Astrocyte of the hippocampus (primary cell): ENCODE measurements around the gene NINJ1.
"Not testable (repeated sequence)": the region's sequence is repeated elsewhere in the genome, so short reads cannot be mapped to it uniquely, and the experiment has no call there.

Experiments
- DNase-seq: peaks from one replicate; pipeline ENCODE4 v3.0.0; 2011; ENCODE audit warnings: low read depth, low spot score

The NINJ1 gene

GRCh38 chr9:93119703-93119952, 14.4 kb downstream of the NINJ1 start:
- no peak for DNase-seq

GRCh38 chr9:93118863-93119702, 15.0 kb downstream of the NINJ1 start:
- DNase-seq, result no peak

GRCh38 chr9:93117924-93118862, 15.9 kb downstream of the NINJ1 start:
- DNase-seq, result no peak

- not testable (repeated sequence) for DNase-seq
Observed at GRCh38 chr9:93117521-93117920, 16.5 kb downstream of the NINJ1 start.

GRCh38 chr9:93116072-93116961, 17.7 kb downstream of the NINJ1 start:
- no peak for DNase-seq

GRCh38 chr9:93115486-93116071, 18.5 kb downstream of the NINJ1 start:
- DNase-seq, result no peak

- no peak for DNase-seq
Observed at GRCh38 chr9:93114984-93115335, 19.1 kb downstream of the NINJ1 start.

GRCh38 chr9:93114169-93114983, 19.7 kb downstream of the NINJ1 start:
- DNase-seq, result no peak

GRCh38 chr9:93112864-93113389, 21.1 kb downstream of the NINJ1 start:
- no peak for DNase-seq

GRCh38 chr9:93112116-93112863, 21.8 kb downstream of the NINJ1 start:
- DNase-seq, result no peak

GRCh38 chr9:93111371-93112115, 22.5 kb downstream of the NINJ1 start:
- DNase-seq, result peak; percentile 71

GRCh38 chr9:93111001-93111370, 23.1 kb downstream of the NINJ1 start:
- no peak for DNase-seq

GRCh38 chr9:93110311-93110855, 23.7 kb downstream of the NINJ1 start:
- no peak for DNase-seq

GRCh38 chr9:93108291-93109041, 25.6 kb downstream of the NINJ1 start:
- no peak for DNase-seq

- DNase-seq, result no peak
Observed at GRCh38 chr9:93107825-93108161, 26.3 kb downstream of the NINJ1 start.

GRCh38 chr9:93107151-93107824, 26.8 kb downstream of the NINJ1 start:
- no peak for DNase-seq

- DNase-seq, result no peak
Observed at GRCh38 chr9:93105620-93106019, 28.4 kb downstream of the NINJ1 start.

- not testable (repeated sequence) for DNase-seq
Observed at GRCh38 chr9:93101086-93101485, 33.0 kb downstream of the NINJ1 start.
